Effector memory CD4-positive, alpha-beta T cell (primary cell): ENCODE results near the gene NRCAM.

Experiments
- DNase-seq, 3 donors: peaks; one replicate each; pipeline ENCODE4 v3.0.0-alpha.2; 2020
- H3K27ac ChIP-seq: 2 replicates; pipeline ENCODE4 v1.7.0; 2013; ENCODE audit warnings: mild to moderate bottlenecking, low read length, moderate library complexity; ENCODE audit not compliant: insufficient read depth, poor library complexity, severe bottlenecking
- H3K27me3 ChIP-seq: replicated peaks from 2 replicates; pipeline ENCODE4 v1.7.0; 2013; ENCODE audit warnings: mild to moderate bottlenecking, low read length; ENCODE audit not compliant: insufficient read depth, control insufficient read depth, poor library complexity, severe bottlenecking
- H3K36me3 ChIP-seq: 2 replicates; pipeline ENCODE4 v1.7.0; 2013; ENCODE audit warnings: mild to moderate bottlenecking, low read length, moderate library complexity; ENCODE audit not compliant: control insufficient read depth, insufficient read depth
- H3K4me1 ChIP-seq: 2 replicates; pipeline ENCODE4 v1.7.0; 2013; ENCODE audit warnings: low read length, mild to moderate bottlenecking; ENCODE audit not compliant: control insufficient read depth, insufficient read depth, poor library complexity, severe bottlenecking
- H3K4me3 ChIP-seq: 2 replicates; pipeline ENCODE4 v1.7.0; 2013; ENCODE audit warnings: low read length, low read depth, mild to moderate bottlenecking; ENCODE audit not compliant: insufficient read depth, poor library complexity, severe bottlenecking
- H3K9me3 ChIP-seq: 2 replicates; pipeline ENCODE4 v1.7.0; 2013; ENCODE audit warnings: mild to moderate bottlenecking, low read length, moderate library complexity; ENCODE audit not compliant: control insufficient read depth

Gene NRCAM

DNA sequence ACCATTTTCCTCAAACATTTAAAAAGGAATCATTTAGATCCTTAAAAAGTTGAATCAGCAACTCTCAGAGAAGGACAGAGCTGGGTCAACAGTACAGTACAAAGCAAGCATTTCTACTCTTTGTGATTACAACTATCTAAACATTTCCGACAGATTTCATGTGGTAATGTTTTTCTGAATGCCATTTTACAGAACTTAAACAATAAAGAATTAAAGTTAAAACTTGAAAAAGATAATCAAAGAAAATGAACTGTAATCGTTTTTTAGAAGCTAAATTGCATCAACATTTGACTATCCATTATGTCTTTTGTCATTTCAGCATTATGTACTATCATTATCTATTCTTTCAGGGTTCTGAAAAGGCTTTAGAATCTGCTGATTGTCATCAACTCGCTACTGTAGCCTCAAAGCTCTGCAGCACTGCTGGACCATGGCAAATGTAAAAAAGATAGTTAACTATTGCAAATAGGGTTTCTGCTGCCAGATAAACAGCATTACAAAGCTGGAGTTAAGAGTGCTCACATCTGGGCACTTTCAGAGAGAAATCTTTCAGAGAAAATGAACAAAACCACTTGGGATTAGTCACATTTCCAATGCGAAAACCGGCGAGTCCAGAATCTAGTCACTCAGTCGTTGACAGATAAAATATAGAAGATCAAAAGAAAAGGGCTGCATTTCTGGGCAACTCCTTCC, 165.6 kb downstream of the NRCAM start:
- no peak overlapping the region for H3K27ac ChIP-seq

DNA sequence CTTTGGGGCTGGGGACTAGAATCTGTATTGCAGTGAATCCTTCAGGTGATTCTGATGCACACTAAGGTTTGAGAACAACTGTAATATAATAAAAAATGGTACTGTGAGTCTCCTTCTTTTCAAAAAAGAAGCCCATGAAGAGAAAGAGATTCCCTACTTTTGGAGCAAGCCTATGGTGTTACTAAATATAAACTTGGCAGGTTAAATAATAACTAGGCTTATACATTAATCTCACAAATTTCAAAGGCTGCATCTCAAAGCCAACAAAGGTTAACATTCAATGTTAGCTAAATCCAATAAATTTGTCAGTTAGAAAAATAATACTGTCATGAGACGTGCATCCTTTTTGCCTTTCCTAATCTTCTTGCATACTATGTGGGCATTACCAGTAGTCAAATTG, 166.4 kb downstream of the NRCAM start:
- no peak for DNase-seq
- no peaks in the 10 kb centered on the region for H3K27me3 ChIP-seq
- no peak overlapping the region for H3K27ac ChIP-seq
- no peaks in the 10 kb centered on the region for H3K4me1 ChIP-seq
- no peak overlapping the region for H3K4me3 ChIP-seq
- H3K36me3 ChIP-seq: no peaks in the 10 kb centered on the region
- no peaks in the 10 kb centered on the region for H3K9me3 ChIP-seq

More for the DNA sequence above, 165.6 kb downstream of the NRCAM start:
- no peak overlapping the region for H3K4me3 ChIP-seq
- DNase-seq: no peak
- H3K27me3 ChIP-seq: no peaks in the 10 kb centered on the region
- H3K9me3 ChIP-seq: no peaks in the 10 kb centered on the region
- H3K4me1 ChIP-seq: no peaks in the 10 kb centered on the region
- no peaks in the 10 kb centered on the region for H3K36me3 ChIP-seq

DNA sequence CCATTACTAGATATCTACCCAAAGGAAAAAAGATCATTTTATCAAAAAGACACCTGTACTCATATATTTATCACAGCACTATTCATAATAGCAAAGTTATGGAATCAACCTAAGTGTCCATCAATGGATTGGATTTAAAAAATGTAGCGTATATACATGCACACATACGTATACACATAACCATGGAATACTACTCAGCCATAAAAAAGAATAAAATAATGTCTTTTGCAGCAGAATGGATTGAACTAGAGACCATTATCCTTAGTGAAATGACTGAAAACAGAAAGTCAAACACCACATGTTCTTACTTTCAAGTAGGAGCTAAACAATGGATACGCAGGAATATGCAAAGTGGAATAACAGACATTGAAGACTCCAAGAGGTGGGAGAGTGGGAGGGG, 168.4 kb downstream of the NRCAM start:
- H3K4me1 ChIP-seq: no peaks in the 10 kb centered on the region
- H3K36me3 ChIP-seq: no peaks in the 10 kb centered on the region
- no peak for DNase-seq

DNA sequence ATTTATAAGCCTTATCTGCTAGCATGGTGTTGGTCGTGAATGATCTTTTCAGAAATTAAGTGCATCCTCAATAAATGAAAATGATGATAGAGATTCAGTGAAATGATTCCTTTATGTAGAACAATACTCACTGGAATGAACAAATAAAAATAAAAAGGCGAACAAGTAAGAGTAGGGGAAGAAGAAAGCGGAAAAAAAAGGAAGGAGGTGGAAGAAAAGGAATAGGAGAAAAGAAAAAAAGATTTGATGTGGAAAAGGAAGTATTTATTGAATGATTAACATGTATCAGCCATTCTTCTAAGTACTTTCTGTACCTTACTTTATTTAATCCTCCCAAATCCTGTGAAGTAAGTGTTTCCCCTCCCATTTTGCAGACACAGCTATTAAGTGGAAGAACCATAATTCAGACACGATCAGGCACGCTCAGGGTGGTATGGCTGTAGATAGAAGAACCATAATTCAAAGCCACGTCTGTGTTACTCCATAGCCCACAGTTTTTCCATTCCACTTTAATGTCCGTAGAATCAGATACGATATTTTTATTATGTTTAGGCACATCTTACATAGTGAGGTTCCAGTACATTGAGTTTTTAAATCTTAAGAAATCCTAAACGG, 169.8 kb downstream of the NRCAM start:
- Histone ChIP-seq H3K27me3 (no peaks in the 10 kb centered on the region), H3K4me3 (no peak overlapping the region), H3K4me1 (no peaks in the 10 kb centered on the region), H3K9me3 (no peaks in the 10 kb centered on the region), H3K36me3 (no peaks in the 10 kb centered on the region), H3K27ac (no peak overlapping the region)
- DNase-seq: no peak

More for the DNA sequence above, 168.4 kb downstream of the NRCAM start:
- no peak overlapping the region for H3K4me3 ChIP-seq
- no peaks in the 10 kb centered on the region for H3K9me3 ChIP-seq
- H3K27me3 ChIP-seq: no peaks in the 10 kb centered on the region
- no peak overlapping the region for H3K27ac ChIP-seq

DNA sequence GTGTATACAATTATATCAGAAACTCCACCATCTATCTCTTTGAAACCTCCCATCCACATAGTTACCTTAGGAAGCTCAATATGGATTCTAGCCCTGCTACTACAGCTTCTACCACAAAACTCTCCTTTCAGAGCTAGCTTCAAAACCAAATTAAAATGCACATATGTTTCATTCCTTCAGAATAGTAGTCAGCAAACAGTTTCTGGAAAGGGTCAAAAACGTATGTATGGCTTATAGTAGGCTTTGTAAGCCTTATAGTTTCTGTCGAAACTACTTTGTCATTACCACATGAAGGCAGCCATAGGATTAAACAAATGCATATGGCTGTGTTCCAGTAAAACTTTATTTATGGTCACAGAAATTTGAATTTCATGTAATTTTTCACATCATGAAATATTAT, 170.5 kb downstream of the NRCAM start:
- no peak overlapping the region for H3K27ac ChIP-seq
- no peaks in the 10 kb centered on the region for H3K27me3 ChIP-seq
- DNase-seq: no peak
- no peaks in the 10 kb centered on the region for H3K9me3 ChIP-seq
- no peak overlapping the region for H3K4me3 ChIP-seq
- no peaks in the 10 kb centered on the region for H3K36me3 ChIP-seq
- H3K4me1 ChIP-seq: no peaks in the 10 kb centered on the region

DNA sequence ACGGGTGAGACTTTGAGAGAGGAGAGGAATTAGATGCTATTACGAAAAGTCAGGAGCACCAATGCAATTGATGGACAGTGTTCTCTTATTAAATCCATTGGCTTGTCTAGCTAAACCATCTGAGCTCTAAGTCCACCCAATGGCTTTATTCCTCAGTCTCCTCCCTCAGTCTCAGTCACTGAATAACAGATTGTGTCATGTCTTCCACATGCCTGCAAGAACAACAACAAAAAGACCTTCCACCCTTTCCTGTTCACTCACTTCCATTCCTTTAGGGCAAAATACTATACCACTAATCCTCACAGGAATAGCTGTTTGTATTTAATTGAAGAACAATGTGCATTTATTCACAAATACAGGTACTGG, 171.2 kb downstream of the NRCAM start:
- no peak for DNase-seq
- H3K27ac ChIP-seq: no peak overlapping the region
- no peaks in the 10 kb centered on the region for H3K9me3 ChIP-seq

DNA sequence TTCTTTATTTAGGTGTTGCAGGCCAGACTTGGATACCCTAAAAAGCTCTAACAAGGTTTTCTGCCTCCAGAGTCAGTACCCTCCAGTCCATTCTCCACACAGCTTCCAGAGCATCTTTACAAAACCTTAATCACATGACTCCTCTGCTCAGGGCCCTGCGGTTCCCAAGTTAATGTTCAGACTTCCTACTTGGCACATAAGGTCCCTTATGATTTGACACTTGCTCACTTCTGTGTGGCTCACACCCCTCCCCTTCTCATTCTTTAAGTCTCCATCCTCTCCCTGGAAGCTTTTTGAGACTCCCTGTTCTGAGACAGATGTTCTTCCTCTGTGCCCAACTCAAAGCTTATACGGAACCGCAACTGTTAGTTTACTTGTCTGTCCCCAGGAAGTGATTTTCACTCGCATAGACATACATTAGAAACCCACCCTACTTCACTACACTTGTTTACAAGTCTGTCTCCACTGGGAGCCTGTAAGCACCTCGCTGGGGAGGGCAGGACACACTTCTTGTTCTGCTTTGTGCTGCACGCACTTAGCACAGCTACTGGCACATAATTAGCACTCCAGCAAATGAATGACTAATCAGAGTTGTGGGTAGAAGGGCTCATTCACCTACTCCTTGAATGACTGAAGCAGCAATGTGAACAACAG, 171.8 kb downstream of the NRCAM start:
- no peak for DNase-seq
- Histone ChIP-seq H3K4me1 (no peaks in the 10 kb centered on the region), H3K27ac (no peak overlapping the region), H3K27me3 (no peaks in the 10 kb centered on the region), H3K4me3 (no peak overlapping the region), H3K36me3 (no peaks in the 10 kb centered on the region), H3K9me3 (no peaks in the 10 kb centered on the region)

More for the DNA sequence above, 171.2 kb downstream of the NRCAM start:
- H3K27me3 ChIP-seq: no peaks in the 10 kb centered on the region
- no peaks in the 10 kb centered on the region for H3K4me1 ChIP-seq
- no peak overlapping the region for H3K4me3 ChIP-seq
- no peaks in the 10 kb centered on the region for H3K36me3 ChIP-seq

DNA sequence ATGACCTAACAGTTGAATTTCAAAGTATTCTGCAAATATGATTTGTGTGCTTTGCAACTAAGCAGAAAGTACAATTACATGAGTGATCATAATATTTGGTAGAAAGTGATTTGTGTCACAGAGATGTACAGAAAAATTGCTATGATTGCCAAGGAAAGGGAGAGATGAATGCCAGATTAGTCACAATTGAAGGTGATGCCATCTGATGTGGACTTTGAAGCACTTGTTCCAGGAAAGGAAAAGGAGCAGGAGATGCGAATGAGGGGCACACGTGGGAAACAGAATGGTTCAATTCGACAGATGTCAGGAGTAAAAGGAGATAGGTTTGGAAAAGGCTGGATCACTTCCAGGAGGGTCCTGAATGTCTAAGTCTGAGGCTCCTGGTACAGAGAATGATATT, 173.0 kb downstream of the NRCAM start:
- no peaks in the 10 kb centered on the region for H3K36me3 ChIP-seq
- H3K4me3 ChIP-seq: no peak overlapping the region
- H3K4me1 ChIP-seq: no peaks in the 10 kb centered on the region
- H3K9me3 ChIP-seq: no peaks in the 10 kb centered on the region
- no peak overlapping the region for H3K27ac ChIP-seq
- H3K27me3 ChIP-seq: no peaks in the 10 kb centered on the region
- no peak for DNase-seq

DNA sequence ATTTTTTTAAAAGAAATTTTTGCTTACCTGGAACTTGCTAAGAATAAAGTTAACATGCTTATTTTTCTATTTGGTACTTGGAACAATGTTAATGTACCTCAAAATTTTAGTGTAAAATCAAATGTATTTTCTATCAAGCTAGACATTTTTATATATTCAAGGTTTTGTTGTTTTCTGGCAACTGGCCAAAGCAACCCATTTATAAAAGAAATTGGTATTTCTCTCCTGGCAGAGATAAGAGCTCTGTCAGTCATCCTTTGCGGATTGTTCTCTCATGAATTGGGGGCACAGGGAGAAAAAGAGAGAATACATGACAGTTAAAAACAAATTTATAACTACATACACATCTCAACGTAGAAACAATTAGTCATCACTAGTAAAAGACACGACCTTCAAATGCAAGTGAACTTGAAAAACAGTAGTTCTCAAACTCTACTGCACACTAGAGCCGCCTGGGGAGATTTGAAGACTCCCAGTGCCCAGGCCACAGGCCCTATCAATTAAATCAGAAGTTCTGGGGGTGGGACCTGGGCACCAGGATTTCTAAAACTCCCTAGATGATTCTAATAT, 173.7 kb downstream of the NRCAM start:
- Histone ChIP-seq H3K27me3 (no peaks in the 10 kb centered on the region), H3K27ac (no peak overlapping the region), H3K4me1 (no peaks in the 10 kb centered on the region), H3K4me3 (no peak overlapping the region), H3K36me3 (no peaks in the 10 kb centered on the region), H3K9me3 (no peaks in the 10 kb centered on the region)
- DNase-seq: no peak

DNA sequence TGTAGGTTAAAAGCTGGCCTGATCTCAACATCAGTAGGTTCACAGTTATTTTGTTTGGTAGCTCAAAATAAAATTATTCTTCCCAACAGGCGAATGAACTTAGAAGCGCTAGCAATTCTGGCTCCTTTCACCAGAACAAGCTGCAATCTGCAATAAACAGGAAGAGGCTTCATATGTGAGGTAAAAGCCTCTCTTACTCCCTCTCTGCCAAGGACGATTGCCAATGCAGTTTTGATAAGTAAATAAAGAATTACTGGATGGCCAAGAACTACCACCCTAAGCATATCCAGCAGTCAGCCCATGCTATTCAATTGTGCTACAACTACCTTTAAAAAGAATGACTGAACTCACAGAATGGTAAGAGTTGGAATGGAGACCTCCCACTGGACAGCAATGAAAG, 176.1 kb downstream of the NRCAM start:
- H3K36me3 ChIP-seq: no peaks in the 10 kb centered on the region
- H3K27me3 ChIP-seq: no peaks in the 10 kb centered on the region
- H3K9me3 ChIP-seq: no peaks in the 10 kb centered on the region
- no peak overlapping the region for H3K4me3 ChIP-seq
- H3K4me1 ChIP-seq: no peaks in the 10 kb centered on the region
- no peak for DNase-seq
- no peak overlapping the region for H3K27ac ChIP-seq
